Hematopoietic multipotent progenitor cell treated with erythropoietin and hydrocortisone succinate and interleukin-3 and kit ligand, for 4 days (in vitro differentiated cells): ENCODE measurements around the gene KAT2A.

Experiments used
- DNase-seq: peaks from one replicate; pipeline ENCODE4 v3.0.0-alpha.2; 2015

The KAT2A gene

DNA sequence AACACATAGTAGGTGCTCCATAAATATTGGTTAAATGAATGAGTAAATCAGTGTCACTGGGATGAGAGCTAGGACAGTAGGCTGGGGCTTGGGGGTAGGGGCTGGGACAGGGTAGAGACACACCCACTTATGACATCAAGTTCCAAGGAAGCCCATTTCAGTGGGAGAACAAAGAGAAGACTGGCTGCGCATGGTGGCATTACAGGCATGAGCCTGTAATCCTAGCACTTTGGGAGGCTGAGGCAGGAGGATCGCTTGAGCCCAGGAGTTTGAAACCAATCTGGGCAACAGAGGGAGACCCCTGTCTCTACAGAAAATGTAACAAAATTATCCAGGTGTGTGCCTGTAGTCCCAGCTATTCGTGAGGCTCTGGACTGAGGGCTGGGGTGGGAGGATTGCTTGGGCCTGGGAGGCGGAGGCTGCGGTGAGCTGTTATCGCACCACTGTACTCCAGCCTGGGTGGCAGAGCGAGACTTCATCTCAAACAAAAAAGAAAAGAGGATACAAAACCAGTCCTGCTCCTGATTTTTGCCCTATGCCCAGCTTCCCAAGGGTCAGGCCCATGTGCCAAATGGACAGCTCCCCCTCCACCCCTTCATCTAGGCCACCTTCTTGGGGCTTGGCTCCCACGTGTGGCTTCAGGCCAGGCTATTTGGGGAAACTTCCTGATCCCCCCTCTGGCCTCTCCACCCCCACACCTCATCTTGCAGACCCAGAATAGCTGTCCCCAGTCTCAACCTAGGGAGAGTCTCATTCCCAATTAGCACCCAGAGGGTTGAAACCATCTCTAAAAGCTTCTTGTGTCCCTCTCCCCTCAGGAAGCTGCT lies 30.0 kb downstream of the KAT2A start:
- no peak for DNase-seq

DNA sequence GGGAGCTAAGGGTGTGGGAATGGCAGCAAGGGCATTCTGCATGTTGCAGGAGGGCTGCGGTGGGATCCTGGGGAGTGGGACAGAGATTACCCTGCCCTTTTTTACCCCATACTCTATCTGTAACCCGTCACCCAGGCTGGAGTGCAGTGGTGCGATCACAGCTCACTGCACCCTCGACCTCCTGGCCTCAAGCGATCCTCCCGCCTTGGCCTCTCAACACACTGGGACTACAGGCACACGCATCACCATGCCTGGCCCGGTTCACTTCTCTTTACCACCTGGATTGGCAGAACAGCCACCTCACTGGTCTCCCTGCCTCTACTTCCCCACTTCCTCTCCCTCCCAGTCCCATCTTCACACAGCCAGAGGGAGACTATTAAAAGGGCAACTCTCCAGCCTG lies 32.4 kb downstream of the KAT2A start:
- DNase-seq = no peak

DNA sequence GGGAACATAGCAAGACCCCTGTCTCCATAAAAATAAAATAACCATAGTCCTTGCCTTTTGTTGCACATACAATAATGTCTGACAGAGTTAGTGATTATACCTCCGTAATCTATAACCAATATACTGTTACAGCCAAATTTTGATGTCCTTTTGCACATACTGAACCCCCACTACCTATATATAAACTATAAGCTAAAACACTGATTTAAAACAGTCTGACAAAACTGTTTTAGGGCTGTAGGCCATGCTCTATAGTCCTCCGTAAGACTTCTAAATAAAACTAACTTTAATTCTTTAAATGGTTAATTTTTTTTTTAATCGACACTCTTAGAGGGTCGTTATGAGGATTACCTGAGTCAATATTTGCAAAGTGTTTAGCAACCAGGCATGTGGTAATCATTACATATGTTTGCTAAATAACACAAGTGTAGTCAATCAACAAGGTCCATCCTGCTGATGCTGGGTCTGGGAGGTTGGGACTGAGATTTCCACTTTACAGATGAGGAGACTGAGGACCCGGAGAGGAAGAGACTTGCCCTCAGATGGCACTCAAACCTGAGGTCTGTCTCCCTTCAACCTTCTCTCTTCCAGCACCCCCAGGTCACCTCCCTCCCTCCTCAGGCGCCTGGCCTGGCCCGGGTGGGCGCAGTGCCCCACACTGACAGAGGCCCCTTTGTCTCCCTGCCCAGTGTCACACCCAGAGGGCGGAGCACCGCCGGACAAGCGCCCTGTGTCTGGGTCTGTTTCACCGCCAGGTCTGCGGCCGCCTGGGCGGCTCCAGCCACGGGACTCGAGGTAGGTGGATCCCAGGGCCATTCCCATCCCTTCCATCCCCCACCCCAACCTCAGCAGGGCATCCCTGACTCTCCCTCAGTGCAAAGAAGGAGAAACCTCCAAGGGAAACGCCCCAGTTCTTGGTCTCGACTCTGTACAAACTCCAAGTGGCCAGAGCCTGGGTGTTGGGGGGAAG lies 33.1 kb downstream of the KAT2A start:
- no peak for DNase-seq

DNA sequence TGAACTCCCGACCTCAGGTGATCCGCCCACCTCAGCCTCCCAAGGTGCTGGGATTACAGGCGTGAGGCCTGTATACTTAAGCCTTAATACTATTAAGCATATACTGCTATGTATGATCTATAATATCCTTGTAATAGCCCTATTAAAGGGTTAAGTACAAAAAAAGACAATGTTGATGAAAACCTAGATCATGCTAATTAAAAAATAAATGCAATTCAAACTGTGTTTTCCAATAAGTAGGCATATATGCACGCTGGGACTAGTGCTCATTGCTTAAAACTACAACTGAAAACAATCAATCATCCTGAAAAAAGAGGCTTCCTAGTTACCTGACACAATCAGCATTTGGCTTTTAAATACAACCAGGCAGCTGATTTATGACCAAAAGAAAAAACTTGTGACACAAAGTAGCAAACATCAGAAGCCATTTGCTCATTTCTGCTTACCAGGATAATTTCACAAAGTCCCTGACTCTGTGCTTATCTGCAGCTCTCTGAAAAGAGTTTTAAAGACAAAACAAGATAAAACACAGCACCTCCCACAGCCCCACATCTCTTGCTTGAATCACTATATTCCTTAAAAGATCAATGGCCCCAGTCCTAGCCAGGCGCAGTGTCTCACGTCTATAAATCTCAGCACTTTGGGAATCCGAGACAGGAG lies 34.0 kb downstream of the KAT2A start:
- no peak for DNase-seq

DNA sequence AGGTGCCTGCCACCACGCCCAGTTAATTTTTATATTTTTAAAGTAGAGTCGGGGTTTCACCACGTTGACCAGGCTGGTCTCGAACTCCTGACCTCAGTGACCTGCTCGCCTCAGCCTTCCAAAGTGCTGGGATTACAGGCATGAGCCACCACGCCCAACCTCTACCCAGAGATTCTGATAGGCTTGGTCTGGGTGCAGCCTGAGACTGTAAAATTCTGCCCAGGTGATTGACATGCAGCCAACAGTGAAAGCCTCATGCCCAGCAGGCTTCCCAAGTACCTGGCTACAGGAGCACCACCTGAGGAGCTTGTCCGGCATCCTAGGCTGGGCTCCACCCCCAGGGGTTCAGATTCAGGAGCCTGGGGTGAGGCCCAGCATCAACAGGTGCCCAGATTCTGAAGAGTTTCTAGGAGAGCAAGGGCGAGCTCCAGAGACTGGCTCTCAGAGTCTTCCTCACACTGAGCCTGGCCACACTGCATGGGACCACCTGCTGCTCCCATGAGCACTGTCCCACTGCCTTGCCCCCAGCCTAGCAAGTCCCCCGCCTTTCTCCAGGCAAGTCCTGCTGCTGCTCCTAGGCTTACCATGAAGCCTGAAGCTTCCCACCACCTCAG lies 39.5 kb downstream of the KAT2A start:
- DNase-seq = no peak

DNA sequence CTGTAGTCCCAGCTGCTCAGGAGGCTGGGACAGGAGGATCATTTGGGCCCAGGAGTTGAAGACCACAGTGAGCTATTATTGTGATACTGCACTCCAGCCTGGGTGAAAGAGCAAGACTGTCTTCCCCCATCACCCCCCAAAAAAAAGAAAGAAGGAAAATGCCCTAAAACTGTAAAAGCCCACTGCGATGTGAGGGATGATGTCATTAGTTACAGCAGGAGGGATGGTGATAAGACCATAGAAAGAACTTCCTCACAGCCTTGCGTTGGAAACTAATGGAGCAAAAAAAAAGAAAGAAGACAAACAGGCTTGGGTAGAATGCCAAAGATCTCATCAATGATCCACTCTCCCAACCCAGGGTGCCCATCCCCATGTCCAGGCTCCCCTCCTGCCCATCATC lies 41.6 kb downstream of the KAT2A start:
- no peak for DNase-seq

DNA sequence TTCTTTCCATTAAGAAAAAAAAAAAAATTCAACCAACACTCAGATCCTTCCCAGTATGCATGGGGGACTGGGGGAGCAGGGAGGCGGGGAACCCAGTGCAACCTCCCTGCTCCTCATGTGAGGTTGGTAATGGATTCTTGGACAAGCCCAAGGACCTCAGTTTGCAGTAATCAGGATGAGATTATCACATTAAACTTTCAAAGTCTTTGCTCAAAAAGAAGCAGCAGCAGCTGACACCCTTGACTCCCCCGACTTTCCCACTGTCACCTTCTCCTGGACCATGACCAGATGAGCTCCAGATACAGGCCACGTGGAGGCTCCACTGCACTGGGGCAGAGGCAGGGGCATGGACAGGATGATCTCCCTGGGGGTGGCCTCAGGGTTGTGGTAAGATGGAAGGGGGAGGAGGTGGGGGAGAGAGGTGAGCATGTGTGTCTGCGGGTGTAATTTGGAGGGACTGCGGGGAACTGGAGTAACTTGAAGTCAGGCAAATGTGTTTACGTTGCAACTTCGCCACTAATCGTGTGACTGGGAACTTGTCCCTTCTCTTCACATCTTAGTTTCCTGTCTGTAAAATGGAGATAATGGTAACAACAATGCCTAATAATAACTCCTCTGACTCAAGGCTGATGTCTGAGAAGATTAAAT lies 42.6 kb downstream of the KAT2A start:
- DNase-seq = peak; percentile 75

DNA sequence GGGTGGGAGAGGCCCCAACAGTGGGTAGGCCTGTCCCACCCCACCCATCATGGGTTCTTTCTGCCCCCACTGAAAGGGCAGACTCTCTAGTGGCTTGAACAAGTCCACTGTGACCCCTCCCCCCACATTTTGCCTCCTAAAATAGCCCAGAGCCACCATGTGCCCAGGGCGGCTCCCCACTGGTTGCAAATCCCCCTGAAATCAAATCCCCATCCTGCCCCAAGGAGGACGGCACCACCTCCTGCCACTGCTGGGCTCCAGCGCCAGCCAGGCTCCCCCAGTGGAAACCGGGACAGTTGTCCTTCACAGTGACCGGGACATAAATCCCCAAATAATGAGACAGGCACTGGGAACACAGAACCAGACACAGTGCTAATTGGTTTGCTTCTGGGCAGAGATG lies 43.4 kb downstream of the KAT2A start:
- no peak for DNase-seq

DNA sequence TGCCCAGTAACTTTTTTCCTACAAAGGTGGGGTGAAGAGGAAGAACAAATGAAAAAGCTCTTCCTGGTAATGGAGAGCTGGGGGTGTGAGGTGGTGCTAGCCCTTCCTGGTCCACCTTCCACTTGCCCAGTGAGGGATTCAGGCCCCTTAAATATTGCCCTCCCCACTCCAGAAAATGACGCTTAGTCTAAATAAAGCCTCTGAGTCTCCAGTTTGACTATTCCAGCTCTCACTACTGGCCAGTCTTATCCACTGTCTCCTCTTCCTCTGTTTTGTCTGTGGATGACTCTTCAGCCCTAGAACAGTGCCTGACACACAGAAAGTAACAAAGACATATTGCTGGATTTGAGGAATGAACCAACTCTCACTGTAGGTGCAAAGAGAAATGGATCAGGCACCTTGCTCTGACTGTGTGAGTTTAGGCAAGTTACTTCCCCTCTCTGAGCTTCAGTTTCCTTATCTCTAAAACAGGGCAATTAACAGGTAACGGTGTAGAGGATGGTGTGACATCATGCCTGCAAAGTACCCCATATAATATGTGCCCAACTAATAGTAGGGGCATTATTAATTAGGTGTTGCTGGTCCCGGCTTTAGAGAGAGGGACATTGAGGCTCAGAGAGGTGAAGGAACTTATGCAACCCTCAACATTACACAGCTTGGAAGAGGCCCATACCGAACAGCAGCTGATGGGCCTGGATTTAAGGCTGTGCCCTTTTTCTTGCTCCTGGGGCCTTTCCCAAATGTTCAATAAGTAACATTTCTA lies 44.2 kb downstream of the KAT2A start:
- no peak for DNase-seq

DNA sequence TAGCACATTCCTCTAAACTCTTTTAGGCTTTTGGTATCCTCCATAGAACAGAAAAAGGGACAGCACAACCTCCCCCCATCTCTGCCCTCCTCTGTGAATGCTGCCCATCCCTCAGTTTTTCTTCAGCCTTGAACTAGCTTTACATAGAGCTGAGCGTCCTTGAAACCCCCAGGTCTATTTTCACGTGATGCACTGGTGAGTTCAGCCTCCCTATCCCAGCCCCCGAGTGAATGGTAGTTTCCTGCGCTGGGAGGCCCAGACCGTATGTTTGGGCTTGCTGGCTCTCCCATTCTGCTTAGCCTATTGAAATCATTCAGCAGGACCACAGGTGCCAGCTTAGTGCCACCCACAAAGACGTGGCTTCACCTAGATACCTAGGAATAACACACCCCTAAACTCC lies 45.4 kb downstream of the KAT2A start:
- DNase-seq = no peak

DNA sequence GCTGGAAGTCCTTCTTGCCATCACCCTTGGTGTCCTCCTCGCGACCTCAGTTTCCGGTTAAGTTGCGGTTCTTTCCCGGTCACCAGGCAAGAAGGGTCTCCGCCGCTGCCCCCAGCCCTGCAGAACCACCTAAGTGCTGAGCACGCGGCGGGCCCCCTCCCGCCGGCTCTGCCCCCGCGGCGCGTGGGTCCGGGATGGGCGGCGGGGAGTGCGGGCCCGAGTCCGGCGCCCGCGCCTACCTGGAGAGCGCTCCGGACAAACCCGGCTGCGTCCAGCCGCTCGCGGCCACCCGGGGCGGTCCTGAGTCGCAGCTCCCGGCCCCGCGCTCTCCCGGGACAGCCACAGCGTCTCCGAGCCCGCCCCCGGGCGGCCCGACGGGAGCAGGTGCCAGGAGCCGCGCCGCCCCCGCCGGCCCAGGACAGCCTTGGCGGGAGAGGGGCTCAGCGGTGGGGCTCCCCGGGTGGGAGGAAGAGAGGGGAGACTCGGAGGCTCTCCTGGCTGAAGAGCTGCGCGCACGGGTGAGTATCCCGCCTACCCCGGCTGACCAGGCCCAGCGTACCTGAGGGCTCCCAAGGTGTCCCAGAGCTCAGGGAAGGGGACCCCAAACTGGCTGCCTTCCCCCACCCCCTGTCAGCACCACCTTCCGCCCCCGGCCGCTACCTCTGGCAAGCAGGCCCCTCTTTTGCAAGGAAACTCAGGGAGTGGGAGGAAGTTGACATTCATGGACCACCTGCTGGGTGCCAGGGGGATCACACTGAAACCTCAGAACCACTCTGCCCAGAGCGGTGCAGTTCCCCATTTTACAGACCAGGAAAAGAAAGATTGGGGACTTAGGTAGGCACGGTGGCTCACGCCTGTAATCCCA lies 48.6 kb downstream of the KAT2A start:
- peak; percentile 57 for DNase-seq

DNA sequence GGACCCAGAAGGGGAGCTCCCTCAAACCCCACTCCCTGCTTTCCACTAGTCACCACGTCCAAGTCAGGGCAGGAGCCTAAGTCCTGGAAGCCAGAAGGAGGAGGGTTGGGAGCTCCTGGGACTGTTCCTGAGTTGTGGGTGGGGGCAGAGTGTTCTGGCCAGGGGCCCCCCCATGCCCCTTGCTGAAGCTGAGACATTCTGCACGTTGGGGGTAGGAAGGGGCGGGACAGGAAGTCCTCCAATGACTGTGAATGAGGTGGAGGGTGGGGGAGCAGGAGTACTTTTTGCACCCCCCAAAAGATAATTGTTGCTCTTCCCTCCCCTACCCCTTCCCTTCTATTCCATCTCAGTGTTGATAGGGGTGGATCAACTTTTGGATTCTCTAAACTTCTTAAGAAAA lies 49.4 kb downstream of the KAT2A start:
- DNase-seq = peak; percentile 24

DNA sequence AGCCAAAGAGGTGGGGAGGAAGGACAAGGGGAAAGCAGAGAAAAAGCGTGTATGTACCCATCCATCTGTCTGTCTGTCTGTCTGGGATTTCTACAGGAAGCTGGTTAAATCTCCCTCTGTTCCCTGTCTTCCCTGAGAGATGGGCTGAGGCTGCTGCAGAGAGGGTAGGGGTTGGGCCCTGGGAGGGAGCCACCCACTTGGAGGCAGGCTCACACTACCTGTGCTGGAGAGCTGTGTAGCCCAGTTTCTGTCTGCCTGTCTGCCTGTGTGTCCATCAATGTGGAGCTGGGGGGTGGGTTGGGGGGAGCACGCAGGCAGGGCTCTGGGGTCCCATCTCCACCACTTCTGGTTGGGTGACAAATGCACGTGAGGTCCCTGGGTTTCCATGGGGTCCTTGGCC lies 52.2 kb downstream of the KAT2A start:
- no peak for DNase-seq

DNA sequence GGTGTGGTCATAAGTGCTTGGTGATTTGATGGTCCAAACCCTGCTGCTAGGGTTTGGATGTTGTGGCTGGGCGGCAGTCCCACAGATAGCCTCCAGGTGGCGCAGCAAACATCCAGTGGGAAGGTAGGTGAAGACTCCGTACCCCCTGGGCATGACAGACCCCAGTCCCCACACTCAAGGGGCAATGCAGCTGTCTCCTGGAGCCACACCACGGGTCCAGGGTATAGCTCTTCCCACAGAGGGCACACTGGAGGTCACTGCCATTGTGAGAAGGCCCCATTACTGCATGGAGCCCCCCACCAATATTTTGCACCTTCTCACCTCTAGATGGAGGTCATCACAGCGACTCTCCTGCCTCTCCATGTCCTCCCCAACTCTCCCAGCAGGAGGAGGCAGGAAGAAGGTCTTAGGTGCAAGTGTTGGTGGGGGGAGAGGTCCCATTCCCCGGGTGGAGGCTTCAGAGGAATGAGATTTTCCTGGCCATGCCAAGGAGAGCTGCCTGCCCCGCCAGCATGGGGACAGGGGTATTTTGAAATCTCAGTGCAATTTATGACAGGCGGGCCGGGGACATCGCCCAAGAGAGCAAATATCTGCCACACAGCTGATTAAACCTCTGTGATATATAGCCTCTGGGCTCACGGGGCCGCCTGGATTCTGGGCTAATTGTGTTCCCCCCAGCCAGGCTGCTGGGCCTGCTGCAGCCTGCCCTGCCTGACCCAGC lies 53.6 kb downstream of the KAT2A start:
- peak; percentile 78 for DNase-seq

DNA sequence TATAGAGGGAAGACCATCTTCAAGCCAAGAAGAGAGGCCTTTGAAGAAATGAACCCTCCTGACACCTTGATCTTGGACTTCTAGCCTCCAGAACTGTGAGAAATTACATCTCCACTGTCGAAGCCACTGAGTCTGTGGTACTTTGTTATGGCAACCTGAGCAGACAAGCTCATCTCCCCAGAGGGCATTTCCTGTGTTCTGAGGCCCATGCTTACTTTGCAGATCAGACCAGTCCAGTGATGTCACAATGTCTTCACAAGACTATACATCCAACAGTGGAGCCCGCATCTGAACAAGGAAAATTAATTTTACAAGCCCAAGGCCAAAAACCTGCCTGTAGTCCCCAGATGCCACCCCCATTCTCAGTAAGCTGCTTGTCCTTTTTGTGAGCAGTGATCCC lies 56.0 kb downstream of the KAT2A start:
- no peak for DNase-seq
